GM23338 (cell line): Measurements from ENCODE around the gene EPB41L5. TPM values are rescaled to one million over a fixed set of nuclear protein-coding genes. Genes with fewer than 3 reads are reported as not detected.

Experiments
- ATAC-seq: fragments of 200-7000 bp; cut with Tn5 transposase; 3 replicates; pipeline ENCODE4 v1.9.1; 2020
- DNase-seq: peaks from one replicate; pipeline ENCODE4 v3.0.0-alpha.2; 2015; ENCODE audit warnings: low spot score
- H2AFZ ChIP-seq: fragments of 200-600 bp; sonication (generic); 2 replicates; pipeline ENCODE4 v1.8.0; 2016; ENCODE audit warnings: antibody characterized with exemption, mild to moderate bottlenecking, moderate library complexity
- H3F3A ChIP-seq: fragments of 200-600 bp; sonication (generic); replicated peaks from 2 replicates; pipeline ENCODE4 v1.8.0; 2017; ENCODE audit warnings: antibody characterized with exemption, mixed run types, low read depth
- H3K27ac ChIP-seq: fragments of 200-600 bp; sonication (generic); 2 replicates; pipeline ENCODE4 v1.6.1; 2016; ENCODE audit warnings: low read depth
- H3K27me3 ChIP-seq: fragments of 200-600 bp; sonication (generic); 2 replicates; pipeline ENCODE4 v1.8.0; 2016; ENCODE audit warnings: mild to moderate bottlenecking, mixed run types, moderate library complexity; ENCODE audit not compliant: insufficient read depth
- H3K36me3 ChIP-seq: fragments of 200-600 bp; sonication (generic); 2 replicates; pipeline ENCODE4 v1.8.0; 2016; ENCODE audit warnings: mild to moderate bottlenecking; ENCODE audit not compliant: insufficient read depth
- H3K4me1 ChIP-seq: fragments of 200-600 bp; sonication (generic); 2 replicates; pipeline ENCODE4 v1.8.0; 2016; ENCODE audit warnings: mild to moderate bottlenecking, moderate library complexity; ENCODE audit not compliant: insufficient read depth
- H3K4me2 ChIP-seq: fragments of 200-600 bp; sonication (generic); 2 replicates; pipeline ENCODE4 v1.7.1; 2017; ENCODE audit warnings: mixed run types
- H3K4me3 ChIP-seq: fragments of 200-600 bp; sonication (generic); 2 replicates; pipeline ENCODE4 v1.6.1; 2016; ENCODE audit warnings: mixed run types
- H3K79me2 ChIP-seq: fragments of 200-600 bp; sonication (generic); replicated peaks from 2 replicates; pipeline ENCODE4 v1.8.0; 2017; ENCODE audit warnings: mild to moderate bottlenecking; ENCODE audit not compliant: insufficient read depth
- H3K9me2 ChIP-seq: fragments of 200-600 bp; sonication (generic); 2 replicates; pipeline ENCODE4 v1.8.0; 2017; ENCODE audit not compliant: insufficient read depth
- H4K20me1 ChIP-seq: fragments of 200-600 bp; sonication (generic); replicated peaks from 2 replicates; pipeline ENCODE4 v1.8.0; 2017; ENCODE audit warnings: mild to moderate bottlenecking; ENCODE audit not compliant: insufficient read depth
- H3K27ac Mint-ChIP-seq: 2 replicates; pipeline ENCODE4 v1.8.0; 2020; ENCODE audit warnings: inconsistent platforms, mild to moderate bottlenecking, moderate library complexity, mixed read lengths
- H3K27me3 Mint-ChIP-seq: 3 replicates; pipeline ENCODE4 v1.8.0; 2022; ENCODE audit warnings: low read depth, mild to moderate bottlenecking, moderate library complexity, mixed read lengths, inconsistent platforms; ENCODE audit not compliant: insufficient read depth, poor library complexity
- H3K36me3 Mint-ChIP-seq: 3 replicates; pipeline ENCODE4 v1.8.0; 2021; ENCODE audit warnings: low read depth, mild to moderate bottlenecking, inconsistent platforms, moderate library complexity, mixed read lengths
- H3K4me1 Mint-ChIP-seq: 3 replicates; pipeline ENCODE4 v1.8.0; 2020; ENCODE audit warnings: mild to moderate bottlenecking, inconsistent platforms, mixed read lengths
- H3K4me3 Mint-ChIP-seq: 3 replicates; pipeline ENCODE4 v1.8.0; 2021; ENCODE audit warnings: moderate library complexity, mild to moderate bottlenecking, inconsistent platforms, mixed read lengths
- H3K9me3 Mint-ChIP-seq: 3 replicates; pipeline ENCODE4 v1.8.0; 2020; ENCODE audit warnings: moderate library complexity, mild to moderate bottlenecking, inconsistent platforms, mixed read lengths
- CREB1 ChIP-seq: fragments of 250-450 bp; sonication (Bioruptor Pico); IDR thresholded peaks from 2 replicates; pipeline ENCODE4 v1.5.0; 2020; ENCODE audit warnings: low read depth, mild to moderate bottlenecking, moderate library complexity
- EZH2 ChIP-seq: fragments of 200-600 bp; sonication (generic); IDR thresholded peaks from one replicate; pipeline ENCODE4 v1.8.0; 2017; ENCODE audit warnings: antibody characterized with exemption, mild to moderate bottlenecking, low read depth; ENCODE audit not compliant: unreplicated experiment
- EZH2phosphoT487 ChIP-seq: fragments of 200-600 bp; sonication (generic); IDR thresholded peaks from one replicate; pipeline ENCODE4 v1.8.1; 2018; ENCODE audit warnings: antibody characterized with exemption; ENCODE audit not compliant: unreplicated experiment
- JUNB ChIP-seq: IDR thresholded peaks from one replicate; pipeline ENCODE4 v1.6.1; 2016; ENCODE audit warnings: antibody characterized with exemption; ENCODE audit not compliant: unreplicated experiment
- NANOG ChIP-seq: IDR thresholded peaks from 2 replicates; pipeline ENCODE4 v1.6.1; 2016; ENCODE audit warnings: antibody characterized with exemption, borderline replicate concordance
- STAT1 ChIP-seq: IDR thresholded peaks from one replicate; pipeline ENCODE4 v1.6.1; 2016; ENCODE audit warnings: antibody characterized with exemption; ENCODE audit not compliant: unreplicated experiment
- ZNF331 ChIP-seq: fragments of 250-450 bp; sonication (Bioruptor Pico); IDR thresholded peaks from 2 replicates; pipeline ENCODE4 v1.5.0; 2020; ENCODE audit warnings: low read depth, mild to moderate bottlenecking, moderate library complexity
- polyA plus RNA-seq: library from polyadenylated mRNA; unstranded; fragments of >200 nt; fragmentation: Nextera tagmentation; extraction: Ambion mirVana; gene quantifications from 2 replicates; pipeline ENCODE4 v1.2.1, GENCODE V29; 2016
- total RNA-seq: library from RNA; depleted of rRNA; stranded (reverse); fragments of >200 nt; shearing (Covaris generic); gene quantifications from 2 replicates; pipeline ENCODE4 v1.2.3, GENCODE V29; 2014
- TF ChIP-seq, protein P1 (sequence below), 2 experiments: fragments of 200-600 bp in 1 of 2; sonication (generic) in 1 of 2; conservative IDR thresholded peaks; 2 replicates each; pipeline versions ENCODE4 v1.5.1 to v1.6.1; 2016 to 2017; ENCODE audit warnings: antibody characterized with exemption in 2 of 2, low read depth in 2 of 2, mild to moderate bottlenecking in 2 of 2, moderate library complexity in 1 of 2
- TF ChIP-seq, protein P2 (sequence below): fragments of 250-450 bp; sonication (Bioruptor Pico); IDR thresholded peaks from 2 replicates; pipeline ENCODE4 v1.5.0; 2020; ENCODE audit warnings: mild to moderate bottlenecking, moderate library complexity
- TF ChIP-seq, protein P3 (sequence below): IDR thresholded peaks from 2 replicates; pipeline ENCODE4 v1.6.1; 2016; ENCODE audit warnings: antibody characterized with exemption

Gene EPB41L5
- total and polyA plus RNA-seq, 2 experiments from 2014 or later, result 15.5 to 35.4 TPM

DNA sequence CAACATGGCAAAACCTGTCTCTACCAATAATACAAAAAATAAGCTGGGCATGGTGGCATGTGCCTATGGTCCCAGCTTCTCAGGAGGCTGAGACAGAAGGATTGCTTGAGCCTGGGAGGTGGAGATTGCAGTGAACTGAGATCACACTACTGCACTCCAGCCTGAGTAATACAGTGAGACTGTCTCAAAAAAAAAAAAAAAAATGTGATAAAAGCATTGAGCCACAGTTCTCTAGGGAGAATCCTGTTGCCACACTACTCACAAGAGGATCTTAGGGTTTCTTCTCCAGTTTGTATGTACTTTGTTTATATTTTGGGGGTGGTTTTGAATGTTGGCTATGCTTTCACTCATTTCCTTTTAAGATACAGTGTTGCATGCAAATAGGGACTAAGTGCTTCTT is 148.3 kb downstream of the EPB41L5 start:
- no peak for ATAC-seq
- no peak overlapping the region for H2AFZ ChIP-seq
- H3K4me2 ChIP-seq, result no peak overlapping the region
- H3K27ac ChIP-seq, result no peak overlapping the region
- DNase-seq, result no peak
- no peaks in the 10 kb centered on the region for H3K27me3 Mint-ChIP-seq
- no peaks in the 10 kb centered on the region for H3K4me1 ChIP-seq
- H3K4me1 Mint-ChIP-seq, result 0 out of 3 replicates have a peak, but pooled peaks cover 3% of the 10 kb centered on the region
- no peaks in the 10 kb centered on the region for H3F3A ChIP-seq
- H3K36me3 Mint-ChIP-seq, result peaks cover 9% of the 10 kb centered on the region; the same call in 2 of the 3 replicates
- H3K4me3 ChIP-seq, result no peak overlapping the region
- no peaks in the 10 kb centered on the region; the same call in 1 of the 2 replicates for H3K36me3 ChIP-seq
- H3K4me3 Mint-ChIP-seq, result no peak overlapping the region
- H3K79me2 ChIP-seq, result no peaks in the 10 kb centered on the region
- no peaks in the 10 kb centered on the region for H3K9me2 ChIP-seq
- TF ChIP-seq STAT1, result no peak
- TF ChIP-seq, protein P1, sequence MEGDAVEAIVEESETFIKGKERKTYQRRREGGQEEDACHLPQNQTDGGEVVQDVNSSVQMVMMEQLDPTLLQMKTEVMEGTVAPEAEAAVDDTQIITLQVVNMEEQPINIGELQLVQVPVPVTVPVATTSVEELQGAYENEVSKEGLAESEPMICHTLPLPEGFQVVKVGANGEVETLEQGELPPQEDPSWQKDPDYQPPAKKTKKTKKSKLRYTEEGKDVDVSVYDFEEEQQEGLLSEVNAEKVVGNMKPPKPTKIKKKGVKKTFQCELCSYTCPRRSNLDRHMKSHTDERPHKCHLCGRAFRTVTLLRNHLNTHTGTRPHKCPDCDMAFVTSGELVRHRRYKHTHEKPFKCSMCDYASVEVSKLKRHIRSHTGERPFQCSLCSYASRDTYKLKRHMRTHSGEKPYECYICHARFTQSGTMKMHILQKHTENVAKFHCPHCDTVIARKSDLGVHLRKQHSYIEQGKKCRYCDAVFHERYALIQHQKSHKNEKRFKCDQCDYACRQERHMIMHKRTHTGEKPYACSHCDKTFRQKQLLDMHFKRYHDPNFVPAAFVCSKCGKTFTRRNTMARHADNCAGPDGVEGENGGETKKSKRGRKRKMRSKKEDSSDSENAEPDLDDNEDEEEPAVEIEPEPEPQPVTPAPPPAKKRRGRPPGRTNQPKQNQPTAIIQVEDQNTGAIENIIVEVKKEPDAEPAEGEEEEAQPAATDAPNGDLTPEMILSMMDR (conservative IDR thresholded peaks at IDR 0.05; ENCODE audit: low read depth in 2 of 2), result no peak
- TF ChIP-seq NANOG, result no peak
- no peak for TF ChIP-seq CREB1 (CRISPR knock-in tag)
- no peak for TF ChIP-seq EZH2phosphoT487
- TF ChIP-seq ZNF331 (CRISPR knock-in tag), result no peak
- no peak for TF ChIP-seq JUNB
- TF ChIP-seq EZH2, result no peak
- TF ChIP-seq, protein P2, sequence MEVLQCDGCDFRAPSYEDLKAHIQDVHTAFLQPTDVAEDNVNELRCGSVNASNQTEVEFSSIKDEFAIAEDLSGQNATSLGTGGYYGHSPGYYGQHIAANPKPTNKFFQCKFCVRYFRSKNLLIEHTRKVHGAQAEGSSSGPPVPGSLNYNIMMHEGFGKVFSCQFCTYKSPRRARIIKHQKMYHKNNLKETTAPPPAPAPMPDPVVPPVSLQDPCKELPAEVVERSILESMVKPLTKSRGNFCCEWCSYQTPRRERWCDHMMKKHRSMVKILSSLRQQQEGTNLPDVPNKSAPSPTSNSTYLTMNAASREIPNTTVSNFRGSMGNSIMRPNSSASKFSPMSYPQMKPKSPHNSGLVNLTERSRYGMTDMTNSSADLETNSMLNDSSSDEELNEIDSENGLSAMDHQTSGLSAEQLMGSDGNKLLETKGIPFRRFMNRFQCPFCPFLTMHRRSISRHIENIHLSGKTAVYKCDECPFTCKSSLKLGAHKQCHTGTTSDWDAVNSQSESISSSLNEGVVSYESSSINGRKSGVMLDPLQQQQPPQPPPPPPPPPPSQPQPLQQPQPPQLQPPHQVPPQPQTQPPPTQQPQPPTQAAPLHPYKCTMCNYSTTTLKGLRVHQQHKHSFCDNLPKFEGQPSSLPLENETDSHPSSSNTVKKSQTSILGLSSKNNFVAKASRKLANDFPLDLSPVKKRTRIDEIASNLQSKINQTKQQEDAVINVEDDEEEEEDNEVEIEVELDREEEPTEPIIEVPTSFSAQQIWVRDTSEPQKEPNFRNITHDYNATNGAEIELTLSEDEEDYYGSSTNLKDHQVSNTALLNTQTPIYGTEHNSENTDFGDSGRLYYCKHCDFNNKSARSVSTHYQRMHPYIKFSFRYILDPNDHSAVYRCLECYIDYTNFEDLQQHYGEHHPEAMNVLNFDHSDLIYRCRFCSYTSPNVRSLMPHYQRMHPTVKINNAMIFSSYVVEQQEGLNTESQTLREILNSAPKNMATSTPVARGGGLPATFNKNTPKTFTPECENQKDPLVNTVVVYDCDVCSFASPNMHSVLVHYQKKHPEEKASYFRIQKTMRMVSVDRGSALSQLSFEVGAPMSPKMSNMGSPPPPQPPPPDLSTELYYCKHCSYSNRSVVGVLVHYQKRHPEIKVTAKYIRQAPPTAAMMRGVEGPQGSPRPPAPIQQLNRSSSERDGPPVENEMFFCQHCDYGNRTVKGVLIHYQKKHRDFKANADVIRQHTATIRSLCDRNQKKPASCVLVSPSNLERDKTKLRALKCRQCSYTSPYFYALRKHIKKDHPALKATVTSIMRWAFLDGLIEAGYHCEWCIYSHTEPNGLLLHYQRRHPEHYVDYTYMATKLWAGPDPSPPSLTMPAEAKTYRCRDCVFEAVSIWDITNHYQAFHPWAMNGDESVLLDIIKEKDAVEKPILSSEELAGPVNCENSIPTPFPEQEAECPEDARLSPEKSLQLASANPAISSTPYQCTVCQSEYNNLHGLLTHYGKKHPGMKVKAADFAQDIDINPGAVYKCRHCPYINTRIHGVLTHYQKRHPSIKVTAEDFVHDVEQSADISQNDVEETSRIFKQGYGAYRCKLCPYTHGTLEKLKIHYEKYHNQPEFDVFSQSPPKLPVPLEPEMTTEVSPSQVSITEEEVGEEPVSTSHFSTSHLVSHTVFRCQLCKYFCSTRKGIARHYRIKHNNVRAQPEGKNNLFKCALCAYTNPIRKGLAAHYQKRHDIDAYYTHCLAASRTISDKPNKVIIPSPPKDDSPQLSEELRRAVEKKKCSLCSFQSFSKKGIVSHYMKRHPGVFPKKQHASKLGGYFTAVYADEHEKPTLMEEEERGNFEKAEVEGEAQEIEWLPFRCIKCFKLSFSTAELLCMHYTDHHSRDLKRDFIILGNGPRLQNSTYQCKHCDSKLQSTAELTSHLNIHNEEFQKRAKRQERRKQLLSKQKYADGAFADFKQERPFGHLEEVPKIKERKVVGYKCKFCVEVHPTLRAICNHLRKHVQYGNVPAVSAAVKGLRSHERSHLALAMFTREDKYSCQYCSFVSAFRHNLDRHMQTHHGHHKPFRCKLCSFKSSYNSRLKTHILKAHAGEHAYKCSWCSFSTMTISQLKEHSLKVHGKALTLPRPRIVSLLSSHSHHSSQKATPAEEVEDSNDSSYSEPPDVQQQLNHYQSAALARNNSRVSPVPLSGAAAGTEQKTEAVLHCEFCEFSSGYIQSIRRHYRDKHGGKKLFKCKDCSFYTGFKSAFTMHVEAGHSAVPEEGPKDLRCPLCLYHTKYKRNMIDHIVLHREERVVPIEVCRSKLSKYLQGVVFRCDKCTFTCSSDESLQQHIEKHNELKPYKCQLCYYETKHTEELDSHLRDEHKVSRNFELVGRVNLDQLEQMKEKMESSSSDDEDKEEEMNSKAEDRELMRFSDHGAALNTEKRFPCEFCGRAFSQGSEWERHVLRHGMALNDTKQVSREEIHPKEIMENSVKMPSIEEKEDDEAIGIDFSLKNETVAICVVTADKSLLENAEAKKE, result no peak
- TF ChIP-seq, protein P3, sequence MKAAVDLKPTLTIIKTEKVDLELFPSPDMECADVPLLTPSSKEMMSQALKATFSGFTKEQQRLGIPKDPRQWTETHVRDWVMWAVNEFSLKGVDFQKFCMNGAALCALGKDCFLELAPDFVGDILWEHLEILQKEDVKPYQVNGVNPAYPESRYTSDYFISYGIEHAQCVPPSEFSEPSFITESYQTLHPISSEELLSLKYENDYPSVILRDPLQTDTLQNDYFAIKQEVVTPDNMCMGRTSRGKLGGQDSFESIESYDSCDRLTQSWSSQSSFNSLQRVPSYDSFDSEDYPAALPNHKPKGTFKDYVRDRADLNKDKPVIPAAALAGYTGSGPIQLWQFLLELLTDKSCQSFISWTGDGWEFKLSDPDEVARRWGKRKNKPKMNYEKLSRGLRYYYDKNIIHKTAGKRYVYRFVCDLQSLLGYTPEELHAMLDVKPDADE, result no peak
- H4K20me1 ChIP-seq, result no peaks in the 10 kb centered on the region
- no peaks in the 10 kb centered on the region for H3K27me3 ChIP-seq
- no peak overlapping the region for H3K27ac Mint-ChIP-seq
- peaks cover 7% of the 10 kb centered on the region; the same call in 1 of the 3 replicates for H3K9me3 Mint-ChIP-seq
